Fibroblast of upper back skin (primary cell): Measurements from ENCODE around the gene DTNBP1.

Source experiments
- DNase-seq: peaks from one replicate; pipeline ENCODE4 v3.0.0-alpha.2; 2013

Gene DTNBP1

GRCh38 chr6:15512721-15513120 is 150.1 kb downstream of the DTNBP1 start:
- DNase-seq: no peak

DNA sequence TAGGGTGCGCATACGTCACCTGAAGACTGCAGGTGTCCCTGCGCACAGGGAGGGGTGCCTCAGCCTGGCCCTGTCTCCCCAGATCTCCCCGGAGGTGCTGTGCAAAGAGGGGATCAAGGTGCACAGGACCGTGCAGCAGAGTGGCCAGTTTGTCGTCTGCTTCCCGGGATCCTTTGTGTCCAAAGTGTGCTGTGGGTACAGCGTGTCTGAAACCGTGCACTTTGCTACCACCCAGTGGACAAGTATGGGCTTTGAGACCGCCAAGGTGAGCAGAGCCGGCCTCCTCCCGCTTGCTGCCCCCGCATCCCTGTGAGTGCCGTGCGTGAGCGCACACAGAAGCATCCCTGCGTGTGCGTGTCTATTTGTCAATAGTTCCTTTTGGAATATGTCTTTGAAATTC is 150.7 kb downstream of the DTNBP1 start:
- no peak for DNase-seq

DNA sequence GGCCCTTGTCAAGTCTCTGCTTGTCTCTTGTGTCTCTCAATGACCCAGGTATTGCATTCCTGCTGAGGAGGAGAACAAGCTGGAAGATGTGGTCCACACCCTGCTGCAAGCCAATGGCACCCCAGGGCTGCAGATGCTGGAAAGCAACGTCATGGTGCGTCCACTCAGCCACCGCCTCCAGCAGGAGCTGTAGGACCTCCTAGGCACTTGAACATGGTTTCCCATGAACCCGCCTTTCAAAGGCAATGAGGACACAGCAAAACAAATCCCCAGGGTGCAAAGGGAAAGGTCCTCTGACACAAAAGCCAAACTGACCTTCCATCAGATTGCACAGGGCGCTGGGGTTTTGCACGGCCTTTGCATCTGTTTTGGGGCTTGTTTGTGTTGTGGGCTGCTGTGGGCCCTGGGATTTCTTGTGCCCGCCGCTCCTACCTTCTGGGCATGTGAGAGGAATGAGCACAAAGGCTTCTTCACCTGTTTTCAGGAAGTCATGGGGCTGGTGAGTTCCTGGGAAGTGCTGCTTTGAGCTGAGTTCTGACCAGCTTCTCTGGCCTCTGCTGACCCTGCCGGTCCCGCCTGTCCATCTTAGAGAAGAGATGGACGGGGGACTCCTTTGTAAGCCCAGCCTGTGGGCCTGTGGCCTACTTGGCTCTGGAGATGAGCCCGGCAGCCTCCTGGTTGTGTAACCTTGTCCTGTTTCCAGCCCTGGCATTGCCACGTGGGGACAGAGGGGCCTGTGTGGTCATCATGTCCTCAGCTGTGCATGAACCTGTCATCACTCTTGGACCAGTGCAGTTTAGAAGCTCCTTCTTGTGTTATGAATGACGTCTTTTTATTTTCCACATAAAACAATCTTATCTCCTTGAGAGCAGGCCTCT is 151.3 kb downstream of the DTNBP1 start:
- no peak for DNase-seq

GRCh38 chr6:15510536-15511247 is 152.1 kb downstream of the DTNBP1 start:
- peak; percentile 36 for DNase-seq

DNA sequence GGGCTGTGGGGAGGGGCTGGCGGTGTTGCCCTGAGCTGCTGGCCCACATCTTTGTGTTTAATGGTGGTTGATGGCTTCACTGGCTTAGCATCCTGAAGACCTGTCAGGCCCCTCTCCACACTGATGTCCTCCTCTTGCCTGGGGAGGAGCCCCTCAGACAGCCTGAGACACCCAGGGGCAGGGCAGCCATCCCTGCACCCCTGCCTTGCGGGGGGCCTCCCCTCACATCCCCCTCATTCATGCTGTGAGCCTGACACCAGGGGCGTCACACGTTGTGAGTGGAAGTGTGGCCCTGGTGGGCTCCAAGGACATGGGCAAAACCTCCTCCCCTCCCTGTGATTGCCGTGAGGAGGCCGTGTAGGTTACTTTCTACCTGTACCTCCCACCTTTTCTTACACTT is 152.7 kb downstream of the DTNBP1 start:
- DNase-seq: no peak

GRCh38 chr6:15509335-15509933 is 153.4 kb downstream of the DTNBP1 start:
- no peak for DNase-seq

GRCh38 chr6:15508931-15509330 is 153.9 kb downstream of the DTNBP1 start:
- DNase-seq: no peak

- DNase-seq: no peak
Measured at GRCh38 chr6:15508441-15508871, 154.4 kb downstream of the DTNBP1 start.

DNA sequence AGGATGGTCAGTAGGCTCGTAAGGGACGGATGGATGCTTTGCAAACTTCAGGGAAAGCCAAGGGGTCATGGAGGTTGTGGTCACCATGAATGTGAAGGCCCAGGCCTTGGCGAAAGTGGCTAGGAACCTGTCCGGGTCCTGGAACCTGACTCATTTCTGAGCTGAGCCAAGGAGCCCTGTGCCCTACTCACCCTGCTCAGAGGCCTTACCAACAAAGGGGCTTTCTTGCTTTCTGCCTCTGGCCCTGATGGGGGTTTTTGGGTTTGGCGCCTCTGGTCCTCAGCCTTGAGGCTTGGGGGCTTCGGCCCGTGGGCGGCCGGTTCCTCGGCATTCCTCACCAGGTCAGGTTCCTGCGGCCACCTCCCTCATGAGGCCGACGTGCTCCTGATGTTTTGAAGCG is 155.1 kb downstream of the DTNBP1 start:
- DNase-seq: no peak

DNA sequence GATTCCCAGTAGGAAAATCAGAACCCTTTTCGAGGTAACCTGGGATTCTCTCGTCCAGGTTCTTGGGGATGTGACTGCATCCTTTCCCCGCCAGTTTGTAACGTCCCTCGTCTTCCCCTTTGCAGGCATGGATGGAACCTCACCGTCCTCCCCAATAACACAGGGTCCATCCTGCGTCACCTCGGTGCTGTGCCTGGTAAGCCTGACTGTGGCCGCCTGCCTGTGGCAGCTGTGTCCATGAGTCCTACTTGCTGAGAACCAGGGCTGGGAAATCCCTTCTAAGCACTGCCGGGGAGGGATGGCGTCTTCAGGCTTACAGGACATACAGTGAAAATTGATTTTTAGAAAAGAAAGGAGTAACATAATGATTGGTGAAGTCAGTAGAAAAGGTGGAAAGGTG is 155.6 kb downstream of the DTNBP1 start:
- DNase-seq: no peak

GRCh38 chr6:15506066-15506465 is 156.8 kb downstream of the DTNBP1 start:
- no peak for DNase-seq

- no peak for DNase-seq
Measured at GRCh38 chr6:15505463-15505918, 157.3 kb downstream of the DTNBP1 start.

- peak; percentile 98 for DNase-seq
Measured at GRCh38 chr6:15504581-15505350, 158.1 kb downstream of the DTNBP1 start.

GRCh38 chr6:15504040-15504495 is 158.8 kb downstream of the DTNBP1 start:
- DNase-seq: no peak

GRCh38 chr6:15503346-15503680 is 159.5 kb downstream of the DTNBP1 start:
- DNase-seq: no peak

GRCh38 chr6:15502446-15503345 is 160.1 kb downstream of the DTNBP1 start:
- no peak for DNase-seq

DNA sequence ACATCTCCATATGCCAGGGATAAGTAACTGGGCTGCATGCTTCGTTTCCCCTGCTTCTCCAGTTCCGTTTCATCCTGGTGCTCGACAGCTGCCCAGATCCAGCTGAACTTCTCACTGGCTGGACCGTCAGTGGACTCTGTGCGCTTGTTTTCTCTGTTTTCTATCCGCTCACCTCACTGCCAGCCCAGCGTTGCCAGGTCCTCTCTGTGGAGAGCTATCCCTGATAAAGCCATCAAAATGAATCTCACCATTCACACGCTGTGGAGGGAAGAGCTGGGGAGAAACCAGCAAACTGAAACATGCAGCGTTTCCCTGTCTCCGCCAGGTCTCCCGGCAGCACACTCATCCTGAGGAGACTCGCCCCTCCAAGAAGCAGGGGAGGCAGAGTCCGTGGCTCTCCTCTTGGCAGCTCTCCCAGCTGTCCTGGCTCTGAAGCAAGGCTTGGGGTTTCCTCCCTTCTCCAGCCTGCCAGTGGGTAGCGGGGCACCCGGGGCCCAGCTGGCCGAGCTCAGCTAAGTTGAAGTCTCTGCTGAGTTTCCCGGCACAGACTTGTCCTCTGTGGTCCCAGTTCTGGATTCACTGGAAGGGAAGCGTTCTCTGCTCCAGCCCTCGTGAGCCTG is 160.9 kb downstream of the DTNBP1 start:
- peak; percentile 78 for DNase-seq

- no peak for DNase-seq
Measured at GRCh38 chr6:15500901-15501825, 161.7 kb downstream of the DTNBP1 start.

DNA sequence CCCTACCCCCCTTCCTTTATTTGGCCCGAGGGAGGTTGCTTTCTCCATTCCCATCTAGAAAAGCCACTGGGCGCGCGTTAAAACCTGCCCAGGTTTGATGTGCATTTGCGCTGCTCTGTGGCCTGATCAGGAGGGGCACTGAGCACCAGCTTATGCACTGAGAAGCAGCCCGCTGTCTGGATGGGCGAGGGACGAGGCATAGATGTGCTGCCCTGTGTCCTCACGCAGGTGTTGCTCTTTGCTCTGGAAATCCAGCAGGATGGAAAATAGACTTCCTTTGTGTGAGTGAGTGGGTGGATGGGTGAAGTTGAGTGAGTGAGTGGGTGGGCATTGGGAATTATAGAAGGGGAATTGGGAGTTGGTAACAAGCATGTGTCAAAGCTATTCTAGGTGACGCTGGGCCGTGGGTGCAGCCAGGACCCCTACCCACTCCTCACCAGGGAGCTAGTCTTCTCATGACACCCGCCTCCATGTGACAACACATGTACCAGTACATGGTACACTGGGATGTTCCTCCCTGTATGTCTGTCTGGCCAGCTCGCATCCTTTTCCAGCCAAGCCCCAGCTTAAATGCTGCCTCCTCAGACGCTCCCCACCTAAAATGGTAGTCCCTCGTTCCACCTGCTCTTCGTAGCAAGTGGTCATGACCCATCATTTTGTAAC is 162.6 kb downstream of the DTNBP1 start:
- no peak for DNase-seq

- no peak for DNase-seq
Measured at GRCh38 chr6:15499591-15499990, 163.2 kb downstream of the DTNBP1 start.
